Activated CD4-positive, alpha-beta T cell treated with anti-CD3 and anti-CD28 coated beads, Interleukin-2, amount 50 U/mL, for 48 hours (primary cell): ENCODE measurements around the gene SNED1.

Experiments used
- DNase-seq, 2 experiments: peaks; one replicate each; pipeline ENCODE4 v3.0.0-alpha.2; 2020

Gene SNED1

GRCh38 chr2:241133436-241133820, 135.0 kb downstream of the SNED1 start:
- DNase-seq: no peak

DNA sequence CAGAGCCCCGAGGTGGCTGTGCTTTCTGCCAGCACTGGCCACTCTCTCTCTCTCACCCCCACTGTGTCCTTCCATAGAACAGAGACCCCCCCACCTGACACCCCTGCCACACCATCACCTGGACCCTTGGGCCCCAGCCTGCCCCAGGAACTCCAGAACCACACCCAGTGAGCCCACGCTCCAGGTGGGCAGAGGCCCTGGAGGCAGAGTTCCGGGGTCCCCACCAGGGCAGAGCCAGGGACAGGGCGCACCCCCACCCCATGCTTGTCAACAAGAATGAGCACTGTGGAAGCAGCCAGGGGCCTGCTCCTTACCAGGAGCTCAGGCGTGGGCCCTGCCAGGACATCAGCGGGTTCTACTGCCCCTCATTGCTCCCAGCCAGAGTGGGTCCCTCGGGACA, 136.3 kb downstream of the SNED1 start:
- DNase-seq: no peak

- no peak for DNase-seq
Measured at GRCh38 chr2:241135737-241136136, 137.3 kb downstream of the SNED1 start.

DNA sequence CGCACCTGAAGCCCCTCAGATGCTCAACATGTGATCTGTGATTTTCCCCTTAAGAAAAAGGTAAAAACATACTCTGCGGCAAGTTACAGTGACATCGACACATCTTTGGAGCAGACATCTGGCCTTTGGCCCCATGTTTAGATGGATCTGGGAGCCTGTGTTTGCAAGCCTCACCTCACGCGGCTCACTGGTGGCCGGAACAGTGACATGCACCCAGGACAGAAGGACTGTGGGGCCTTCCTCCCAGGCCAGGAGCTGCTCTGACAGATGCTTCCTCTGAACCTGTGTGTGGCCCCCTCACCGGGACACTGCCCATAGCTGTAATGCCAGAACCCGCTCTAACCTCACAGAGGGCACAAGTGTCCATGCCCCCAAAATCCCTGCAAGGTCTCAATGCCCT, 137.8 kb downstream of the SNED1 start:
- DNase-seq: no peak

DNA sequence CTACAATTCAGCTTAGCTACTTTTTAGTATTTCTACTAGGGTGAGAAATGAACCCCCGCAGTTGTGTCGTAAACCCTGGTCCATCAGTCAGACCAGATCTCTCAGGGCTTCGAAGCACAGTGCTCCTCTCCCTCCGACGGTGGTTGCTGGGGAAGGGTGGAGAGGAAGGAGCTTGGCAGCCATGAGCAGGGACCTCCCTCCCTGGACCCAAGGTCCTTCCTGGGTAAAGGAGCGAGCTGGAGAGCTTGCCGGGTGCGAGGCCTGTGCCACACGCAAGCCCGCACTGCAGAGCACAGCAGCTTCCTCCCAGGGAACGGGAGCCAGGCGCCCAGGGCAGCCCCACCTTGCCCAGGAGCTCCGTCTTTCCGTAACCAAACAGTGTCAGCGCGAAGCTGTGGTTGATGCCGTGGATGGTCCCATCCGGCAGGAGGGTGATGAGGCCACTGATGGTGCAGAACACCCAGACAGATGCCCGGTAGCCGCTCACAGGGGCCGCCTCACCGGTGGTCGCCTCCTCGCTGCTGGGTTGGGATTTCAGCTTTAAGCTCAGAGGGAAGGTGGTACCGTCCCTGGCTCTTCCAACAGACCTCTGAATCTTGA, 138.3 kb downstream of the SNED1 start:
- DNase-seq: no peak

DNA sequence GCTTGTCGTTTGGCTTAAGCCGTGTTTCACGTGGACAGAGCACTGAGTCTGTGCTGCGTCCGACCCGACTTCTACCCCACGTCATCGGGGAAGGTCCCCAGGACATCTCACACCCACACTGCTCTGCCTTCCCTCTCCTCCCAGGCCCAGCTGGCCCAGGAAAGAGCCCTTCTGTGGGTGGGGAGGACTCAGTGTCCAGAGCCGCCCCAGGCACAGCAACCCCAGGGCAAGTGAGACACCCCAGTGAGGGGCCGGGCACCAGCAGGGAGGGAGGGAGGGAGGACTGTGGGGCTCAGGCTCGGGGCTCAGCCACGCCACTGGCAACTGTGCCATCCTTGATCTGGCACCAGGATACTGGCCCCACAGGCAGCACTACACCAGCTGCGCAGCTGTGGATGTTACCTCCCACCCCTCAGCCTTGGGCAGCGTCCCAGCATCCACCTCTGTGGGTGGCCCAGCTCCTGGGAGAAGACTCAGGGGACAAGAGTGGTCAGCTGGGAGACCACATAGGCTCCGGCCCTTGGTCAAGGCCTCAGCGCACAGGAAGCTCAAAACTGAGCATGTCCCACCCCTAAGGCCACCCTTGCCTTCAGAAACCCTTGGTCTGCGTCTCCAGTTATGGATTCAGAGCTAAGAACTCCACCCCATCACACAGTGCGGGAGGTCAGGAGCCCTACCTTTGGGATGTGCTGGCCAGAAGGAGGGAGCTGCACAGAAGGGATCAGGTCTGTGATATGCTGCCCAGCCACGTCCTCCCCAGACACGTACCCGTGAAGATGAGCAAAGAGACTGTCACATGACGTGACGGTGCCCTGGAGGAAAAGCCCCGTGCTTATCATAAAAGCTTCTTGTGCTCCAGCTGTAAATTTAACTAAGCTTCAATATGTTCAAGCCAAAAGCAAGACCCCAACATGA, 139.1 kb downstream of the SNED1 start:
- no peak for DNase-seq

GRCh38 chr2:241138471-241138870, 140.1 kb downstream of the SNED1 start:
- DNase-seq: no peak

GRCh38 chr2:241139531-241140444, 141.4 kb downstream of the SNED1 start:
- DNase-seq: no peak

DNA sequence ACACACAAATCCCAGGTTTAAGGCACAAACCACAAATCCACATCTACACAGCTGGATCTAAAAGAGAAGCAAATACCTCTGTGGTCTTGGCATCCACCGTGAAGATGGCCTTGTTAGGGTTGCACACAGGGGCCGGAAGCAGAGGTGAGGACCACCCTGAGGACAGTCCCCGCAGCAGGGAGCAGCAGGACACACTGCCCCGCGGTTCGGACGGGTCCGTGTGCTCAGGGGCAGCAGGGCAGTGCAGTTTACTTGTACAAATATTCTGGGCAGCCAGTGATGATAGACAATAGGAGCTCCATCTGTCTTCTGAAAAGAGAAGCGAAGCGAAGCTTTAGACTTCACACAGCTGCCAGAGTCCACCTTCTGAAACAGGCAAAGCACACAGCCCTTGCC, 142.0 kb downstream of the SNED1 start:
- DNase-seq: no peak

DNA sequence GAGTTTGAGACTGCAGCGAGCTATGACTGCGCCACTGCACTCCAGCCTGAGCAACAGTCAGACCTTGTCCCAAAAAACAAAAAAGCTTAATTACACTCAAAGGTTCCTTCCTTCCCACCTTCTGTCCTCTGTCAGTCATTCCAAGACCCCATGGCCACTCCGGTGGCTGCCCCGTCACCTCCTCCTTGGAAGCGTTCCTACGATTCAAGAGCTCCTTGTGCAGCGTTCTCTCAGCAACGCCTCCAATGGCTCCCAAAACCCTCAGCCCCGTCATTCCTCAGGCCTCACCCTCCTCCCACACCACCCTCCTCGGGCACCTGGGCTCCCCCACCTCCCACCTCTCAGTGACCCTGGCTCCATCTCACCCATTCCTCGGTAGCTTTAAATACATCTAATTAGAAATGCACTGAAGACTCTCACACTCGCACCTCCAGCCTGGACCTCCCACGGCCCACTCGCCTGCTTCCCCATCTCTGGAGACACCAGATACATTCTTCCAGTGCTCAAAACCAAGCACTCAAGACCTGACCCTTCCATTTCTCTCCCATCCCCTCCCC, 142.9 kb downstream of the SNED1 start:
- DNase-seq: no peak

GRCh38 chr2:241142063-241142462, 143.6 kb downstream of the SNED1 start:
- DNase-seq: no peak

DNA sequence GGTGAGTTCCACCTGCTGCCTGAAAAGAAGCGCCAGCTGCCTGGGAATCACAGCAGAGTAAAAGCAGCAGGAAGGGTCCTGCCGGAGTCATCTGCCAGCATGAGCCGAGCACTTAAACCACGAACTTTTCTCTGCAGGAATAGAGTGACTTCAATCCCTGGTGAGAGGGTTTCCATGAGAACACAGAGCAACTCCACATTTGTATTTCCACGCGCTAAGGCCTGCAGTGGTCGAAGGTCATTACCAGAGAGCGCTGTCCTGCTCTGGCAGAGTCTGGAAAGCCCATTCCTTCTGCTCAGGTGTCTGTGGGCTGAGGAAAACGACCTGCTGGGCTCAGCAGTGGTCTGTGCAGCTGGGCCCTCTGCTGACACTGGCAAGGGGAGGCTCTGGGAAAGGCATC, 144.2 kb downstream of the SNED1 start:
- no peak for DNase-seq
